Hematopoietic multipotent progenitor cell treated with erythropoietin and hydrocortisone succinate and interleukin-3 and kit ligand, for 6 days (in vitro differentiated cells): ENCODE data around the gene SLIT3.
"Not testable (repeated sequence)": the region's sequence is repeated elsewhere in the genome, so short reads cannot be mapped to it uniquely, and the experiment has no call there.

Experiments used
- DNase-seq: peaks from one replicate; pipeline ENCODE4 v3.0.0-alpha.2; 2015

The SLIT3 gene

GRCh38 chr5:169168280-169168679, 132.7 kb downstream of the SLIT3 start:
- DNase-seq: no peak

- no peak for DNase-seq
Observed at GRCh38 chr5:169166078-169166477, 134.9 kb downstream of the SLIT3 start.

DNA sequence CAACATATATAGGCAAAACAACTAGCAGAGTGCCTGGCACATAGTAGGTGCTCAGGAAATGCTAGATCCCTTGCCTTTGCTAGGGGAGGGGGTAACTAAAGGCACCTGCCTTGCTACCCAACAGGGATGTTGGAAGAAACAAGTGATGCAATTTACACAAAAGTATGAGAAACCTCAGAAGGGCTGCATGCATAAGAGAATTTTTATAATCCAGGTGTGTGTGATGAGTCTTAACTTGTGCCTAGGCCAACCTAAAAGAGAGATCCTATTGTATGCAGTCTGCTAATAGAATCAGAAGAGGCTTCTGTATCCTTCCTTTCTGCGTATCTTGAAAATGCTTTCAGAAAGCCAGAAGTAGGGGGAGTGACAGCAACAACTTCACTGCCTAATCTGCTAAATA, 135.9 kb downstream of the SLIT3 start:
- DNase-seq: no peak

DNA sequence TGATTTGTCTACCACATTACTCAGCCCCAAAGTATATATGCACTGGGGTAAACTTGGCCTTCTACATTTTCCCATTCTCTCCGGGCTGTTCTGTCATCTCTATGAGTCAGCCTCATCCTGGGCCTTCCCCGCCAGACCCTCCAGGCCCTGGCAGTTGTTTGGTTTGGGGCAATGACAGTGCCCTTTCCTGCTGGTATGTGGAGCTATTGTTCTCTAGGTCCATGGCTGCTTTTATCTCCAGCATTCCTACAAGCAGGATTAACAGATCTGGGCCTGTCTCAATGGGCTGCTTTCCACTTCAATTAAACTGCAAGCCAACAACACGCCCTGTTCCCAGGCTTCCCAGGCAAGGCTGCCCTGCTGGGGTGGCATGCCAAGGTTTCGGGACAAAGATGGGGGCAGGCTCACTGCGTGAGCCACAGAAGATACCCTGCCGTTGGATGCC, 136.4 kb downstream of the SLIT3 start:
- DNase-seq: no peak

- DNase-seq: no peak
Observed at GRCh38 chr5:169162407-169162806, 138.5 kb downstream of the SLIT3 start.

- no peak for DNase-seq
Observed at GRCh38 chr5:169161022-169161680, 139.8 kb downstream of the SLIT3 start.

DNA sequence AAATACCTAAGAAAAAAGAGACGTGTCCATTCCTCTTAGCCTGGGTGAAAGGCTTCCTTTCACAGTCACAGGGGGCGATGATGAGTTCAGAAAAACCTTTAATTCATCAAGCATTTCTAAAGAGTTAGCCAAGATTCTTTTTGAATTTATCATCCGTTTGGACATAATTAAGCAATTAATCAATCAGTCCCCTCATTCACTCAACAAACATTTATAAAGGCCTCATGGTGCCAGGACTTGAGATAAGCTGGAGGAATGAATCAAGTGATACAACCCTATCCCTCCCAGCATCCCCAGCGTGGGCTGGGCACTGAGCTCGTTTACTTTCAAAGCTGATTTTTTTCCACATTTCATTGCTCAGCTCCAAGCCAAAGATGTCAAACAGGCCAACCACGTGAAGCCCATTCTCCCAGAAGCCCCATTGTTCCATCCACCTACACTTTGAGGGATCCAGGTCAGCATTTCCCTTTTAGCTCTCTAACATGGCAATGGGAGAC, 140.5 kb downstream of the SLIT3 start:
- no peak for DNase-seq

DNA sequence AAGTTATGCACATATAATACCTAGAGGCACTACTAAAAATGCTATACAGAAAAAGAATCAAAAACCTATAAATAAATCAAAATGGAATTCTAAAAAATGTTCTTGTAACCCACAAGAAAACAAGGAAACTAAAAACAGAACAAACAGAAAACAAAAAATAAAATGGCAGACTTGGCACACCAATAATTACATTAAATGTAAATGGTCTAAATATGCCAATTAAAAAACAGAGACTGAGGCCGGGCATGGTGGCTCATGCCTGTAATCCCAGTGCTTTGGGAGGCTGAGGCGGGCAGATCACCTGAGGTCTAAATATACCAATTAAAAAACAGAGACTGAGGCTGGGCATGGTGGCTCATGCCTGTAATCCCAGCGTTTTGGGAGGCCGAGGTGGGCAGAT, 142.2 kb downstream of the SLIT3 start:
- no peak for DNase-seq

DNA sequence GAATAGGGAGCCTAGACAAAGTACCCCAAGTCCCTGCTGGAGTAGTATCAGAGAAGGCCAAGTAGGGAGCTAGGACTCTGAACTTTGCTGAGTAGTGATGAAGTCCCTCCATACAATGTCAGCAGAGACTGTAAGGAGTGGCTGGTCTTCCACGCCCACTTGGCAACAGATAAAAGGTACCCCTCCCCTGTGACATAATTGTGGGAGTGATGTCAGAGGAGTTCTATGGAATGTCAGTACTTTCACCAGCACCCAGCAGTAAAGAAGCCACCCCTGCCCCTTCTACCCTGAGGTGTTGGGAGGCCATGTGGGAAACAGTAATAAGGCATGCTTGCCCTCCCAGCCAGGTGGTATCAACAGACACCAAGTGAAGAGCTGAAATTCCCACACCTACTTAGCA, 143.9 kb downstream of the SLIT3 start:
- DNase-seq: no peak

DNA sequence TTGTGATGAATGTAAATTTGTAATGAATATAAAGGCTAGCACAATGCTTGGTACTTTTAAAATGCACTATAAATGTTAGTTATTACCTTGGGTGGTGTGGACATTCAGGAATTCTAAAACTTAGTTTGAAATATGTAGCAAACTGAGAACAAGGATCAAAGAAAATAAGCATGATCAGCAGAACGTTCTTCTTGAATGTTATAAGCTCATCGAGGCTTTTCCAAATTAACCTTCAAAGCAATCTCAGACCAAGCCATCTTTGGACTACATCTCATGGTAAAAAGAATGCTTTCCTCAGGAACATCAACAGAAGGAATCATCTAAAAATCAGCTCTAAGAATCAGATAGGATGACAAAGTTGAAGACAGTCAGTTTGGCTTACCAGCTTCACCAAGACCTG, 146.3 kb downstream of the SLIT3 start:
- no peak for DNase-seq

DNA sequence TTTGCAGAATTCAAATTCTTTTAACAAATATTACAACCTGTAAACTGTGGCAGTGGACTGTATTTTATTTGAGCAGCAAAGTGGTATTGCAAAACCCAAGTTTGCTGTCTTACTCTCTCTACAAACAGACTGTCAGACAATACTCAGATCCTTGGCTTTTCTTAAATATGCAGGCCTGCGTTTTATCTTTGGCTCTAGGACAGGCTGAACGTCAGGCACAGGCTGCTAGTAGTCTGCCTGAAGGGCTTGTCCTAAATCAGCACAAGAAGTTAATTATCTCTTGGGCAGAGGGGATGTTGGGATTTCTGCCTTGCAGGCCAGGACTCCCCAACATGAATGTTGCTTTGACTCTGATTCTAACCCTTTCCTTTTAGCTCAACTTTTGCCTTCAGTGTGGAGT, 147.5 kb downstream of the SLIT3 start:
- no peak for DNase-seq

DNA sequence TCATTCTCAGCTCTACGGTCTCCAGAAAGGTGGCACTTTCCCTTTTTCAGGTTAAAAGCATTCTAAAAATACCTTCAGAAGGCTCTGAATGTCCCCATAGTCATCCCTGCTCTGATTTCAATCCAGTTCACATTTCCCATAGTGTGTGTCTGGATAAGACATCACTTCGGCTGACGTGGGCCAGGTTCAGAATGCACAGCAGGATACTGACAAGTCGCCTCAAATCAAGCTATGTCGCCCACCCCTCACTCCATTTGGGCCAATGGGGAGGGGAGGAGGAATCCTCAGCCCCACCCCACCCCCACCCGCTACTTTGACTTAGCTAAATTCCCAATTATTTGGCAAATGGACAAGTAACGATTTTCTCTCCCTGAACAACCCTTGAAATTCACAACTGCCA, 148.0 kb downstream of the SLIT3 start:
- DNase-seq: no peak

- DNase-seq: no peak
Observed at GRCh38 chr5:169152453-169152852, 148.5 kb downstream of the SLIT3 start.

GRCh38 chr5:169151051-169151805, 149.7 kb downstream of the SLIT3 start:
- no peak for DNase-seq

DNA sequence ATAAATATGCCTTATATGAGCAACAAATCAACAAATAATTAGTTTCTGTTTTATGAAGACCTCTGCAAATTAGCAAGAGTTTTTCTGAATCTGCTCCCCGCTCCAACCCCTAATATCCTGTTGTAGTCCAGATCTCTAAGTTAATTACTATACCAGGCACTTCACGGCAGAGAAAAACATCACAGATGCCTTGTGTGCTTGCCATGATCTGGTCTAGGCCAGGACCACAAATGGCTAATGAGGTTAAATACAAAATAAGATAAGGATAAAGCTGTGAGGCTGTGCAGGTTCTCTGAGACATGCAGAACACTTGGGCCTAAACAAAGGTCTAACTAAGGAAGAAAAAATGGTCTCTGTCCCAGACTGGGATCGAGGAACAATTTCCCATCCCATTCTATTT, 150.8 kb downstream of the SLIT3 start:
- no peak for DNase-seq

GRCh38 chr5:169149317-169149716, 151.6 kb downstream of the SLIT3 start:
- DNase-seq: no peak

- no peak for DNase-seq
Observed at GRCh38 chr5:169148138-169148740, 152.7 kb downstream of the SLIT3 start.

DNA sequence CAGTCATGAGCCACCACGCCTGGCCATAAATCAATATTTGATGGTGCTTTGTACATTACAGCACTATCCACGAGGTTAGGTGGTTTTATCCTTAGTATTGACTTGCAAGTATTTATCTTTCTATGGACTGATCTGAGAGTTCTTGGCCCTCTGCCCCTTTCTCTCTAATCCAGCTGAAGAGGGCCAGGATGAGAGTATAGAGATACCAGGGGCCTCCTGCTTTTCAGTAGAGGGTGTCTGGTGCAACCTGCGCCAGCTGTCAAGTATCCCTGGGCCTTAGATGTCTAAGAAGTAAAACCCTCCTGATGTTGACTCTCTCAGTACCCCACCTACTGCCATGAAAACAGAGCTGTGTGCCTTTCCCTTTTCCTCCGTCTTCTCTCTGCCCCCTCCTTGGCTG, 153.4 kb downstream of the SLIT3 start:
- no peak for DNase-seq

GRCh38 chr5:169146158-169146557, 154.8 kb downstream of the SLIT3 start:
- no peak for DNase-seq

GRCh38 chr5:169142264-169142970, 158.5 kb downstream of the SLIT3 start:
- no peak for DNase-seq

- DNase-seq: not testable (repeated sequence)
Observed at GRCh38 chr5:169140215-169140614, 160.7 kb downstream of the SLIT3 start.

GRCh38 chr5:169139480-169140050, 161.4 kb downstream of the SLIT3 start:
- DNase-seq: no peak

DNA sequence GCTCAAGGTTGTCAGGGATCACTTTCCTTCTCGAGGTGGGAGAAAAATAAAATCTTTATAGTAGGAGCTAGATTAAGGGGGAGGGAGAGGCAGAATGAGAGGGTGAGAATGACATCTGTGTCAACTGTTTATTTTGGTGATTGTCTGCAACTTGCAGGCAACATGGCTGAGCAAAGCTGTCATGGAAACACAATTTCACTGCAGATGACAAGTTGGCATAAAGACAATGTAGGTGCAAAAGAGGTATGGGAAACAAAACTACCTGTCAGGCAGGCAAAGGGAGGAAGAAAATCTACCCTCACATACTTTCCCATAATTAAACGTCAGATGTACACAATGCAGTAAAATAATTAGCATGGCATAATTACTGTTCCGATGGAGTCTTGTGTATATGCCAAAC, 167.4 kb downstream of the SLIT3 start:
- no peak for DNase-seq
